Measurements from ENCODE around the gene PROCA1.

Gene PROCA1

GRCh38 chr17:28711723-28712031, at the start of gene PROCA1:
Gene PROCA1, minus strand, starts transcription at chr17:28711888. Its CDS starts 228 bp downstream, at chr17:28711660.
- DNase-seq = no peak

GRCh38 chr17:28760601-28761562, 49.2 kb upstream of the PROCA1 start:
- peak; percentile 48 for DNase-seq

DNA sequence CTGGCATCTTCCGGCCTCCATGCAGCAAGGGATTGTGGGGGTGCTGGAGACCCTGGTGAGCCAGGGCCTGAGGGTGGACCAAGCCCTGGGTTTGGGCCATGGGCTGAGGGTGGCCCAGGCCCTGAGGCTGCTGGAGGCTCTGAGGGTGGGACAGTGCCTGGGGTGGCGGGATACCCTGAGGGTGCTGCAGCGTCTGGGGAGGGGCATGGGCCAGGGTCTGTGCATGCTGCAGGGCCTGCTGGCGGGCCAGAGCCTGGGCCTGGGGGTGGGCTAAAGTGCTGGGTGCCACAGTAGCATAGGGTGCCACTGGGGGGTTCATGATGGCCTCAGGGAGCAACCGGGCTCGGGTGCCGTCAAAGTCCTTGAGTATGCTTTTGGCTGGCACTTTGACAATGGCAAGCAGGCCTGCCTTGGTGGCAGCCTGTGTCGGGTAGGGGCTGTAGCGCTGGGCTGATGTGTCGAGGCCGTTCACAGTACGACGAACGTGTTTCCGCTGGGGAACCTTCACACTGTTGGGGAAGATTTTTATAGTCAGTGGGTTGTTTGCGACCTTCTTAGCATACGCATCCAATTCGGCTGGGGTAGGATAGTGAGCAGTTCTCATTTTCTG, 47.7 kb upstream of the PROCA1 start:
- DNase-seq = no peak

- DNase-seq = no peak
Measured at GRCh38 chr17:28758411-28759121, 46.9 kb upstream of the PROCA1 start.

DNA sequence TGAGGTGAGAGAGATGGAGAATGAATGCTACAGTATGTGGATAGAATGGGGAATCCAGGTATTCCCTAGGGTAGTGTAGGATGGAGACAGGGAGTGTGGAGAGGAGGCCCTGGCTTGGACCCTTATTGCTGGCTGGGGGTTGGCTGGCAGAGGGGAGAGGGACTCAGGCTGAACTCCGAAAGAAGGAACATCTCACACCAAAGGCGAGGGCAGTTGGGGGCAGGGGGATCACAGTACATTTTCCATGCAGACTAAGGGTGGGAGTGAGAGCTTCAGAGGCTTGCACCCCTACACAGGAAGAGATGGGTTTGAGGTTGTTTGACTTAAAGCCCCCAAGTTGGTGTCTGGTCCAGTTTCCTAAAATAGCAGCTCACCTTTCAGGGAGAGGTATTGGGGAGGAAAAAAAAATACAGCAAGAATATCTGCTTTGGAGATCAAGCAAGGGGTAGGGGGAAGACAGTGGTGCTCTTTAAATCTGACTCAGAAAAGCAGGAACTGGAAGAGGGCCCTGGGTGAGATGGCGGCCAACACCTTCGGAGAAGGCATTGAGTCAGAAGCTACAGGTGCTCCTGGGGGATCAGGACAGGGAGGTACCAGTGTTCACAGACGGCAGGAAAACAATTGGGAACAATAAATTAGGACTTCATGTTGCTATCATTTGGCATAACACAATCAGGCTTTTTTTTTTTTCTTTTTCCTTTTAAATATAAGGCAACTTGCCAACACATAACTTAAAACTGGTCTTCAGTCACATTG, 44.5 kb upstream of the PROCA1 start:
- no peak for DNase-seq

DNA sequence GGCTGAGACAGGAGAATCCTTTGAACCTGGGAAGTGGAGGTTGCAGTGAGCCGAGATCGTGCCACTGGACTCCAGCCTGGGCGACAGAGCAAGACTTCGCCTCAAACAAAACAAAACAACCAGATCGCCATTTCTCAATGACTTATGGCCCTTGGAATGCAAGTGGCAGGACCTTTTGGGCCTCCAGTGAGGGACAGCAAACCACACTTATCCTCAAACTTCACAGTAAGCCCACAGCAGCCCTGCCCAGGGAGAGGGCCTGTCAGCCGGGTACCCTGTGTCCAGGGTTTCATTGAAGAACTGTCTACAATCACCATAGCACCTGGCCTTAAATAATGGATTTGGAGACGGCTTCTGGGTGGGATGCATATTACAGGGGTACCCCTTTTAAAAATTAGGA, 43.8 kb upstream of the PROCA1 start:
- no peak for DNase-seq

- DNase-seq = no peak
Measured at GRCh38 chr17:28751600-28752366, 40.1 kb upstream of the PROCA1 start.

DNA sequence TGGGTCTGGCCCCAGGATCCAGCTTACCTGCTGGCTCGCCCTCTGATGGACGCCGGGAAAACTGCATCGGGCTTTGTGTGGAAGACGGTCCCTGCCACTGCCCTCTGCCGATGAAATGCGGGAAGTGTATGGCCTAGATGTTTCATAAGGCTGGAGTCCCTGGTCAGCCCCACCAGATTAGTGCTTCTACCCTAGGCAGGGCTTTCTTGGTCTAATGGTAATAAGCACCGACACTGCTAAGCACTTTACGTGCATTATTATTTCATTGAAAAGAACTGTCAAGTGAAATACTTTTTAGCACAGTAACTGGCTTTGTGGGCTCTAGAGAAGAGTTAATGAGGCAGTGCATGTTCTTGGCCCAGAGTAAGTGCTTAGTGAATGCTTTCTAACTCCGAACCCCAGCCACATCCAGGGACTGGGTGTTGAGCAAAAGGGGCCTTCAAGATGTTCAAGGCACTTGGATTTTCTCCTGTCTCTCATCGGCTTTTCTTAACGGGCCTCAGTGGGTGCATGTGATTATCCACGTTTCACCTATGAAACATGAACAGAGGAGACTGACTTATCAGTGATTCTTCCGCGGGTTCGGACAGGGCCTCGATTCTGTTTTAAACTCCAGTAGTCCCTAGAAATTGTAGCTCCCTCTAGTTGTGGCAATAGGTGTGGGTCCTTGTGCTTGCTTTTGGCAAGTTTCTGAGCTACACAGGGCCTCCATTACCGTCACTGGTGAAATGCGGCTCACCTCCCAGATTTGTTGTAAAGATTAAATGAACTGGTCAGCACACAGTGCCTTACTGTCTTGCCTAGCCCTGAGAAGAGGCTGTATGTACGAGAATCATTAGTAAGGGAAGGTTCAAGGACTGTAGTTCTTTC, 38.7 kb upstream of the PROCA1 start:
- DNase-seq = peak; percentile 94

GRCh38 chr17:28749516-28750177, 38.0 kb upstream of the PROCA1 start:
- no peak for DNase-seq

- DNase-seq = no peak
Measured at GRCh38 chr17:28748852-28749515, 37.3 kb upstream of the PROCA1 start.

DNA sequence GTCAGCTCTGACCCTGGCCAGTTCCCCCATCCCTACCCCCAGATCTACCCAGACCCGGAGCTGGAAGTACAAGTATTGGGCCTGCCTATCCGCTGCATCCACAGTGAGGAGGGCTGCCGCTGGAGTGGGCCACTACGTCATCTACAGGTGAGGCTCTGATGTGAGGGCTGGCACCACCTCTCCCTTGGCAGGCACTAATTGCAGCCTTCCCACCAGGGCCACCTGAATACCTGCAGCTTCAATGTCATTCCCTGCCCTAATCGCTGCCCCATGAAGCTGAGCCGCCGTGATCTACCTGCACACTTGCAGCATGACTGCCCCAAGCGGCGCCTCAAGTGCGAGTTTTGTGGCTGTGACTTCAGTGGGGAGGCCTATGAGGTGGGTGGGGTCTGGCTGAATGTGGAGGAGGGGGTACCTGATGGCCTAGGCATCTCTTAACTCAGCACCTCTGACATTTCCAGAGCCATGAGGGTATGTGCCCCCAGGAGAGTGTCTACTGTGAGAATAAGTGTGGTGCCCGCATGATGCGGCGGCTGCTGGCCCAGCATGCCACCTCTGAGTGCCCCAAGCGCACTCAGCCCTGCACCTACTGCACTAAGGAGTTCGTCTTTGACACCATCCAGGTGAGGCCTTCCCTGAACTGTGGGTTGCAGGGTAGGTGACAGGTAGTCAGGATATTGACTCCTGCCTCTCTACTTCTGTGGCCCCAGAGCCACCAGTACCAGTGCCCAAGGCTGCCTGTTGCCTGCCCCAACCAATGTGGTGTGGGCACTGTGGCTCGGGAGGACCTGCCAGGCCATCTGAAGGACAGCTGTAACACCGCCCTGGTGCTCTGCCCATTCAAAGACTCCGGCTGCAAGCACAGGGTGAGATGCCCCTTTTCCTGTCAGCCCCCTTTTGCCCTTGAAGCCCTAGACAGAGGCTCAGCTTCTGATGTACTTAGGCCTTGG, 36.4 kb upstream of the PROCA1 start:
- no peak for DNase-seq

DNA sequence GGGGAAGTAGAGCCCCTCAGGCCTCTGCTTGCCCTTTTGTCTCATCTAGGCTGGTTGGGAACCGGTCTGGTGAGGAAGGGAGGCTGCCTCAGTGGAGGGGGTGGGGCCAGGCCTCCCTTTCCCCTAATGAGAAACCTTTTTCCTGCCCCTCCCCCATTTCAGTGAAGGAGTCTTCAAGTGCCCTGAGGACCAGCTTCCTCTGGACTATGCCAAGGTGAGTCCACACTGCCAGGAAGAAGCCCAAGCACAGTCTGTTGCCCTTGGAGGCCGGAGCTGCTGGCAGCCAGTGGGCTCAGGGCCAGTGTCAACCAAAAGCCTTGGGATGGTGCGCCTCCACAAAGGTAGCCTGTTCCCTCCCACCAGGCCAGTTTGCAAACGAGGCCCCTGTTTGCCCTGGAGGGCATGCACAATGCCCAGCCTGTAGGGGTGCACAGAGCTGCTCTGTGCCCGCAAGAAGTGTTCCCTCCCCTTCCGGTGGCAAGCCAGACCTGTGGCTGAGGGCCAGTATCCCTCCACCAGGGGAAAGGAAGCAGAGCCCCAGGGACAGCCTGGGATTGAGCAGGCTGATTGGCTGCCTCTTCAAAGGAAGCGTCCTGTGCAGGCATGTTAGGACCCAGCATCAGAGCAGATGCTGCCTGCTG, 35.5 kb upstream of the PROCA1 start:
- peak; percentile 88 for DNase-seq

- DNase-seq = peak; percentile 88
Measured at GRCh38 chr17:28746611-28747050, 34.9 kb upstream of the PROCA1 start.

- peak; percentile 67 for DNase-seq
Measured at GRCh38 chr17:28745786-28746411, 34.2 kb upstream of the PROCA1 start.

DNA sequence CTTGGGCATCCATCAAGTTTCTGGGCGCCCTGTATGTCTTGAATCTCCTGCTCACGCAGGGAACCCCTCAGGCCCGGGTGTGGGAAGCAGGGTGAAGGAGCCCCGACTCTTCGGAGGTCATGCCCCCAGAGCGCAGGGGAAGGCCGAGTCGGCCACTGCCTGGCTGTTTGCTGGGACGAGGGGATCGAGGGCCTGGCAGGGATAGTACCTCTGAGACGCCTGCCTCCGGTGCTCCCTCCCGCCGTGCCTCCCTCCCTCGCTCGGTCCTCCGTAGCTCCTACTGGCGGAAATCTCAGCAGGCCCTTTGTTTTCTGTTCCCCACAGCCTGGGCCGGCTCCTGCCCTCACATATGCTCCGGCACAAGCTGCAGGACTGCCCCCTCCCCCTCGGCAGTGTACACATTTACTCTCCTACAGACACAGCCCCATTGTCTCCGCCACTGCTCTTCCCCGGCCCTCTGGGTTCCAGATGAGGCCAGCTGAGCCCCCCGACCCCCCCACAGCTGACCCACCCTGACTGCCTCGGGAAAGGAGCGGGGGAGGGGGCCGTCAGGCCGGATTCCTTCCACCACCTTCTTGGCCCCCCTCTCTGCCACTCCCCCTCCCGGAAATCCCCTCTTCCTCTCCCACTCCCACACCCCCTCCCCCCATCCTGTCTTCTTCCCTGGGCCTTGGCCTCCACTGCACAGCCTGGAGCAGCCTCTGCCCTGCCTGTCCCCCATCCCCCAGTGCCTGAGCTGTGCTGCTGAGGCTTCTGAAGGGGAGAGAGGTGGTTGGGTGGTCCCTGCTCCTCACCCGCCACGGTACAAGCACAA, 33.5 kb upstream of the PROCA1 start:
- DNase-seq = peak; percentile 83

DNA sequence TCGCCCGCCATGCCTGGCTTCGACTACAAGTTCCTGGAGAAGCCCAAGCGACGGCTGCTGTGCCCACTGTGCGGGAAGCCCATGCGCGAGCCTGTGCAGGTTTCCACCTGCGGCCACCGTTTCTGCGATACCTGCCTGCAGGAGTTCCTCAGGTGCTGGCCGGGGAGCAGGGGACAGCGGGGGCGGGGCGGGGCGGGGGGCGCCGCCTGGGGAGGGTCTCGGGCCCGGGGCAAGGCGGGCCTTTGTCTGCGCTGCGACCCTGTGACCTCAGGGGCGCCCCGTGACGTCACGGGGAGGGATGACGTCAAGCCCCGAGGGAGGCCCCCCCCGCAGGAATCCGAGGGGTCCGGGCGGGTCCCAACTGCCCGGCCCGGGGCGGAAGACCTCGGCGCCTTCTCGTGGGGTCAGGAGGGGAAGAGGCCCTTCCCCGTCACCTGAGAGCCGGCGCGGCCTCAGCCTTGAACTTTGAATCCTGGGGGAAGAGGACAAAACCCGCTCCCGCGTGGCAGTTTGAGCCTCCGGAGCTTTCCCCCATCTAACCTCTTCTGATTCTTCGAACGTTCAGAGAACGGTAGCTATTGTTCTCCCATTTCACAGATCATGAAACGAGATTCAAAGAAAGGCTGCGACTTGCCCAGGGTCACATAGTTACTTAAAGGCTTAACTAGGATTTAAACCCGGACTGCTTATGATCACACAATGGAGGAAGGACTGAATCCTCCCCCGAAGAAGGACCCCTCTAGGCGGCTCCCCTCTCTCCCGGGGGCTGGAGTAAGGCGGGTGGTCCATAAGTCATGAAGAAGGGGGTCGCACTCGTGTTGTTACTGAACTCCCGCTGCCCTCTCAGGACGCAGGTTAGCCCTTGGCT, 32.6 kb upstream of the PROCA1 start:
- DNase-seq = peak; percentile 65

Measured in DMS53 (cell line).